ENCODE measurements around the gene ACAD11. TPM values are rescaled to one million over a fixed set of nuclear protein-coding genes. Genes with fewer than 3 reads are reported as not detected.

The ACAD11 gene
- total RNA-seq, 1 experiment from 2014 or later: 15.6 TPM

- Histone ChIP-seq H4K20me1 (ENCODE audit: control insufficient read depth, insufficient read depth, insufficient read length) (no peaks in the 10 kb centered on the region), H2BK20ac (ENCODE audit: low read depth, low read length, poor library complexity, severe bottlenecking) (no peak overlapping the region), H3K23me2 (ENCODE audit: insufficient read length, low read depth, low read length, poor library complexity, severe bottlenecking) (no peaks in the 10 kb centered on the region), H3K4ac (ENCODE audit: low read depth, low read length) (no peak overlapping the region), H3K27ac (ENCODE audit: insufficient read length, low read depth, low read length) (no peak overlapping the region), H3K4me1 (ENCODE audit: insufficient read depth, low read length) (peaks cover 8% of the 10 kb centered on the region; the same call in 1 of the 2 replicates), H3K14ac (ENCODE audit: insufficient read depth, low read length) (no peak overlapping the region), H3K4me2 (ENCODE audit: insufficient read depth, insufficient read length, low read length) (no peak overlapping the region), H3K18ac (ENCODE audit: insufficient read length, low read depth, low read length) (no peak overlapping the region), H3K27me3 (ENCODE audit: insufficient read depth, low read length) (no peaks in the 10 kb centered on the region), H2BK12ac (ENCODE audit: insufficient read length, low read depth, low read length) (no peak overlapping the region), H3K79me1 (ENCODE audit: insufficient read depth, low read depth, low read length, poor library complexity, severe bottlenecking) (no peaks in the 10 kb centered on the region), H4K91ac (ENCODE audit: insufficient read length, low read depth, low read length) (no peak overlapping the region), H3K9me3 (ENCODE audit: control insufficient read depth, low read depth, low read length) (no peaks in the 10 kb centered on the region), H3K56ac (ENCODE audit: insufficient read length, low read depth, low read length) (no peak overlapping the region), H2AFZ (ENCODE audit: low read length) (no peak overlapping the region), H2BK120ac (ENCODE audit: low read depth, low read length, poor library complexity, severe bottlenecking) (no peak overlapping the region), H3K79me2 (ENCODE audit: insufficient read depth, low read length) (no peaks in the 10 kb centered on the region), H3T11ph (ENCODE audit: low read length) (no peak overlapping the region), H2BK15ac (ENCODE audit: low read depth, low read length) (no peak overlapping the region), H4K5ac (ENCODE audit: insufficient read length, low read depth, low read length) (no peak overlapping the region), H2BK5ac (ENCODE audit: insufficient read length, low read length) (no peak overlapping the region), H3K9ac (ENCODE audit: extremely low read depth, insufficient read length, low read length) (no peak overlapping the region), H3K23ac (ENCODE audit: insufficient read length, low read depth, low read length) (no peak overlapping the region), H2AK5ac (ENCODE audit: insufficient read length, low read length) (no peak overlapping the region), H4K8ac (replicated peaks; ENCODE audit: insufficient read length, low read depth, low read length) (no peak overlapping the region)
- TF ChIP-seq CTCF (conservative IDR thresholded peaks at IDR 0.05): no peak
- no peaks in the 10 kb centered on the region for H3K9me3 Mint-ChIP-seq
- H3K27ac Mint-ChIP-seq: 0 out of 7 replicates have a peak overlapping the region, but pooled peaks of 1 of the 3 experiments have one; percentile 52
- peaks cover 21 to 30% of the 10 kb centered on the region in 2 experiments for H3K4me1 Mint-ChIP-seq
- DNase-seq: no peak
- no peaks in the 10 kb centered on the region for H3K27me3 Mint-ChIP-seq (ENCODE audit: low read depth)
- WGBS (ENCODE audit: extremely low coverage, insufficient read length, low lambda C conversion rate): no CpG with 5 or more reads among the region's 6 CpGs
- no peak overlapping the region for H3K4me3 Mint-ChIP-seq
- H3K36me3 Mint-ChIP-seq (ENCODE audit: insufficient read depth in 1 of 3, low read depth in 3 of 3): peaks cover 0 to 4% (median 0%) of the 10 kb centered on the region in 3 experiments; a peak in 2 of 7 replicates
These were observed 105.8 kb downstream of the ACAD11 start for GRCh38 chr3:132553826-132554225.
